ENCODE results near the gene MPHOSPH10.

- no peak for TF ChIP-seq POLR2A (IDR thresholded peaks at IDR 0.05)
- no peak for TF ChIP-seq CTCF (IDR thresholded peaks at IDR 0.05 in 4 of 5, conservative IDR thresholded peaks at IDR 0.05 in 1 of 5)
These were observed 5.7 kb downstream of the MPHOSPH10 start for GRCh38 chr2:71136174-71136573.
